Measurements from ENCODE around the gene SNRPD3.

DNA sequence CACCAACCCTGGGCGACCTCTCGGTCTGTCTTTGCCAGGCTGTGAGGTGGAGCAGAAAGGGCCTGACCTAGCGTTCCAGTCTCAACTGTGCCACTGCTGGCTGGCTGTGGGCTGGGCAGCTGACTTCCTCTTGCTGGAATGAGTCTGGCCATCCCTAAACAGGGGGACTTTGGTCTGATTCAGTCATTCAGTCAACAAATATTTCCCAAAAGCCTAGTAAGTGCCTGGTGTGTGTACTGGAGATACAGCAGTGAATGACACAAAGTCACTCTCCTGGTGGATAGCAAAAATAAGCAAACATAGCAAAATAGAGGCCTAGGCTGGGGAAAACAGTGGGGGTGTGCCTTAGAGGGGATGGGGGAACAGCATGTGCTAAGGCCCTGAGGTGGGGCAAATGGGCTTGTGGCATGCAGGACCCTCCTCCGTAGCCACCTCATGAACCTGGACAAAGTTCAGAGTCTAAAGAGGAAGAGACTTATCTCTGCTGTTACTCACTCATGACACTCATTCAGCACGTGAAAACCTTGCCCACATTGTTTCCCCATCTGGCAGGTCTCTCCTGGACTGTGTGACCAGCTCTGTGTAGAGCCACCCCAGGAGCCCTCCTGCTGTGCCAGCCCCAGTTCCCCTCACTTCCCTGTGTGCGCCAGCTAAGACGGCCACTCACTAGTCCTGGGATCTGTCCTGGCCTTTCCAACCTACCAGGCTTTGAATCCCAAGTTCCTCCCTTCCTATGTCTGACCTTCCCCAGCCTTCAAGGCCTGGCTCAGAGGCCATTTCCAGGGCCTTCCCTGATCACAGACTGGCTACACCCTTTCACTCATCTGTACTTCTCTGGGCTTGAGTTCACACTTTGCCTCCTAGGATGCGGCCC lies 5.5 kb upstream of the SNRPD3 start:
- TF ChIP-seq, protein P1, sequence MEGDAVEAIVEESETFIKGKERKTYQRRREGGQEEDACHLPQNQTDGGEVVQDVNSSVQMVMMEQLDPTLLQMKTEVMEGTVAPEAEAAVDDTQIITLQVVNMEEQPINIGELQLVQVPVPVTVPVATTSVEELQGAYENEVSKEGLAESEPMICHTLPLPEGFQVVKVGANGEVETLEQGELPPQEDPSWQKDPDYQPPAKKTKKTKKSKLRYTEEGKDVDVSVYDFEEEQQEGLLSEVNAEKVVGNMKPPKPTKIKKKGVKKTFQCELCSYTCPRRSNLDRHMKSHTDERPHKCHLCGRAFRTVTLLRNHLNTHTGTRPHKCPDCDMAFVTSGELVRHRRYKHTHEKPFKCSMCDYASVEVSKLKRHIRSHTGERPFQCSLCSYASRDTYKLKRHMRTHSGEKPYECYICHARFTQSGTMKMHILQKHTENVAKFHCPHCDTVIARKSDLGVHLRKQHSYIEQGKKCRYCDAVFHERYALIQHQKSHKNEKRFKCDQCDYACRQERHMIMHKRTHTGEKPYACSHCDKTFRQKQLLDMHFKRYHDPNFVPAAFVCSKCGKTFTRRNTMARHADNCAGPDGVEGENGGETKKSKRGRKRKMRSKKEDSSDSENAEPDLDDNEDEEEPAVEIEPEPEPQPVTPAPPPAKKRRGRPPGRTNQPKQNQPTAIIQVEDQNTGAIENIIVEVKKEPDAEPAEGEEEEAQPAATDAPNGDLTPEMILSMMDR (IDR thresholded peaks at IDR 0.05) = no peak
- TF ChIP-seq ZFX (IDR thresholded peaks at IDR 0.05; ENCODE audit: borderline replicate concordance) = no peak

Measured in 22Rv1 (cell line).